Measurements from ENCODE around the gene ELMO1. TPM values are rescaled to one million over a fixed set of nuclear protein-coding genes. Genes with fewer than 3 reads are reported as not detected.

ELMO1 gene
- polyA plus RNA-seq, 1 donor (not counting 4 experiments of a cell fraction or from before 2014, with no cell fraction given) = not detected

- no peak for FAIRE-seq
- dilution Hi-C loops (cut with MboI; ENCODE audit: extremely low pct_ligation_motif_present, low sequenced_read_pairs) = no loop called here
Observed at GRCh38 chr7:36874041-36874440, 574.6 kb downstream of the ELMO1 start.

GRCh38 chr7:36871863-36872262, 576.8 kb downstream of the ELMO1 start:
- Histone ChIP-seq H3K4me1 (ENCODE audit: control insufficient read depth, extremely low read depth, insufficient read depth, low read length) (no peaks in the 10 kb centered on the region), H3K4me3 (ENCODE audit: control insufficient read depth in 2 of 3, extremely low read depth in 1 of 3, insufficient read depth in 2 of 3, low read depth in 1 of 3, low read length in 3 of 3) (no peak overlapping the region), H3K27ac (ENCODE audit: control insufficient read depth, insufficient read depth, low read length) (no peak overlapping the region), H2AFZ (ENCODE audit: control insufficient read depth, low read length) (no peak overlapping the region), H4K20me1 (ENCODE audit: control insufficient read depth, extremely low read depth, insufficient read depth, low read length) (no peaks in the 10 kb centered on the region), H3K36me3 (ENCODE audit: control insufficient read depth in 2 of 2, extremely low read depth in 1 of 2, insufficient read depth in 2 of 2, low read length in 2 of 2) (no peaks in the 10 kb centered on the region), H3K79me2 (ENCODE audit: control insufficient read depth, insufficient read depth, low read length) (no peaks in the 10 kb centered on the region), H3K27me3 (ENCODE audit: control insufficient read depth, extremely low read depth, insufficient read depth, low read length) (no peaks in the 10 kb centered on the region), H3K9me1 (ENCODE audit: control insufficient read depth, extremely low read depth, insufficient read depth, low read length) (no peaks in the 10 kb centered on the region), H3K9me3 (ENCODE audit: control insufficient read depth, low read depth, low read length) (no peaks in the 10 kb centered on the region), H3K4me2 (ENCODE audit: control insufficient read depth, extremely low read depth, insufficient read depth, low read depth, low read length) (no peak overlapping the region), H3K9ac (ENCODE audit: control insufficient read depth, extremely low read depth, insufficient read depth, low read length) (no peak overlapping the region)
- no peak for TF ChIP-seq EZH2 (IDR thresholded peaks at IDR 0.05; ENCODE audit: low read length)
- no peak for TF ChIP-seq CTCF (optimal IDR thresholded peaks at IDR 0.05 in 1 of 3, IDR thresholded peaks at IDR 0.05 in 1 of 3, conservative IDR thresholded peaks at IDR 0.05 in 1 of 3; ENCODE audit: extremely low read depth in 1 of 3, insufficient read depth in 2 of 3, low read length in 3 of 3)
- dilution Hi-C loops (cut with MboI; ENCODE audit: extremely low pct_ligation_motif_present, low sequenced_read_pairs) = no loop called here
- FAIRE-seq = no peak
- DNase-seq (ENCODE audit: low read depth, low spot score) = no peak

More at GRCh38 chr7:36874041-36874440, 574.6 kb downstream of the ELMO1 start:
- Histone ChIP-seq H3K27me3 (ENCODE audit: control insufficient read depth, extremely low read depth, insufficient read depth, low read length) (no peaks in the 10 kb centered on the region), H3K9ac (ENCODE audit: control insufficient read depth, extremely low read depth, insufficient read depth, low read length) (no peak overlapping the region), H3K4me1 (ENCODE audit: control insufficient read depth, extremely low read depth, insufficient read depth, low read length) (no peaks in the 10 kb centered on the region), H3K27ac (ENCODE audit: control insufficient read depth, insufficient read depth, low read length) (no peak overlapping the region), H3K4me2 (ENCODE audit: control insufficient read depth, extremely low read depth, insufficient read depth, low read depth, low read length) (no peak overlapping the region), H3K36me3 (ENCODE audit: control insufficient read depth in 2 of 2, extremely low read depth in 1 of 2, insufficient read depth in 2 of 2, low read length in 2 of 2) (no peaks in the 10 kb centered on the region), H3K9me1 (ENCODE audit: control insufficient read depth, extremely low read depth, insufficient read depth, low read length) (no peaks in the 10 kb centered on the region), H3K79me2 (ENCODE audit: control insufficient read depth, insufficient read depth, low read length) (no peaks in the 10 kb centered on the region), H3K4me3 (ENCODE audit: control insufficient read depth in 2 of 3, extremely low read depth in 1 of 3, insufficient read depth in 2 of 3, low read depth in 1 of 3, low read length in 3 of 3) (no peak overlapping the region), H3K9me3 (ENCODE audit: control insufficient read depth, low read depth, low read length) (no peaks in the 10 kb centered on the region), H2AFZ (ENCODE audit: control insufficient read depth, low read length) (no peak overlapping the region), H4K20me1 (ENCODE audit: control insufficient read depth, extremely low read depth, insufficient read depth, low read length) (no peaks in the 10 kb centered on the region)
- DNase-seq (ENCODE audit: low read depth, low spot score) = no peak
- TF ChIP-seq CTCF (optimal IDR thresholded peaks at IDR 0.05 in 1 of 3, IDR thresholded peaks at IDR 0.05 in 1 of 3, conservative IDR thresholded peaks at IDR 0.05 in 1 of 3; ENCODE audit: extremely low read depth in 1 of 3, insufficient read depth in 2 of 3, low read length in 3 of 3) (no peak), EZH2 (IDR thresholded peaks at IDR 0.05; ENCODE audit: low read length) (no peak)

Data from keratinocyte (primary cell).